Measurements from ENCODE around the gene CTNND2. TPM values are rescaled to one million over a fixed set of nuclear protein-coding genes. Genes with fewer than 3 reads are reported as not detected.

CTNND2 gene
- total RNA-seq, 1 donor from 2014 or later = 18.4 TPM

- Histone ChIP-seq H3K9me3 (replicated peaks) (no peaks in the 10 kb centered on the region), H3K27me3 (ENCODE audit: low read depth) (no peaks in the 10 kb centered on the region), H3K27ac (replicated peaks) (no peak overlapping the region), H3K4me1 (no peaks in the 10 kb centered on the region), H3K36me3 (no peaks in the 10 kb centered on the region), H3K4me3 (no peak overlapping the region)
- no peak for DNase-seq
- intact Hi-C loops (cut with micrococcal nuclease) = no loop called here
- TF ChIP-seq CTCF (IDR thresholded peaks at IDR 0.05; ENCODE audit: borderline replicate concordance) = no peak
Observed at GRCh38 chr5:11579351-11579750, 324.9 kb downstream of the CTNND2 start.

DNA sequence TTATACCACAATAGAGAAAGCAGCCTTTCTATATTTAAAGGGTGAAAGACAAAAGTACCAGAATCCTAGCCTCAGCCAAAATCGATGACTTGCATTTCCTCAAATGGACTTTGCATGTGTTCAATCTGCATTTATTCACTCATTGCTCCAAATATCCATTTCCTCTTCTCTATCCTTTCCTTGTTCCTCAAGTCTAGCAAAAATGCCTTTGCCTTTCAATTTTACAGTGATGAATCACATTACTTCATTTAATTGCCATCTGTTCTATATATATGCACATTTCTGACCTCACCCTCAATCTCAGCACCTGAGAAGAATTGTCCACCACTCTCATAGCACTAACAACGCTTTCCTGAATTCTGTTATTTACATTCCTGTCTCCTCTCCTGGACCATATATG is 329.5 kb downstream of the CTNND2 start:
- TF ChIP-seq CTCF (IDR thresholded peaks at IDR 0.05; ENCODE audit: borderline replicate concordance) = no peak
- no peak for DNase-seq
- no peak overlapping the region for H3K4me3 ChIP-seq
- no peak overlapping the region for H3K27ac ChIP-seq (replicated peaks)
- H3K36me3 ChIP-seq = no peaks in the 10 kb centered on the region
- H3K9me3 ChIP-seq (replicated peaks) = no peaks in the 10 kb centered on the region
- intact Hi-C loops (cut with micrococcal nuclease) = no loop called here
- no peaks in the 10 kb centered on the region for H3K4me1 ChIP-seq
- no peaks in the 10 kb centered on the region for H3K27me3 ChIP-seq (ENCODE audit: low read depth)

GRCh38 chr5:11573140-11573992 is 330.9 kb downstream of the CTNND2 start:
- no peaks in the 10 kb centered on the region for H3K4me1 ChIP-seq
- H3K4me3 ChIP-seq = no peak overlapping the region
- intact Hi-C loops (cut with micrococcal nuclease) = no loop called here
- no peaks in the 10 kb centered on the region for H3K36me3 ChIP-seq
- no peak overlapping the region for H3K27ac ChIP-seq (replicated peaks)
- no peak for DNase-seq
- H3K27me3 ChIP-seq (ENCODE audit: low read depth) = no peaks in the 10 kb centered on the region
- H3K9me3 ChIP-seq (replicated peaks) = no peaks in the 10 kb centered on the region
- TF ChIP-seq CTCF (IDR thresholded peaks at IDR 0.05; ENCODE audit: borderline replicate concordance) = no peak

GRCh38 chr5:11564706-11565105 is 339.5 kb downstream of the CTNND2 start:
- no peaks in the 10 kb centered on the region for H3K4me1 ChIP-seq
- no peaks in the 10 kb centered on the region for H3K27me3 ChIP-seq (ENCODE audit: low read depth)
- DNase-seq = no peak
- no peak overlapping the region for H3K27ac ChIP-seq (replicated peaks)
- no peak for TF ChIP-seq CTCF (IDR thresholded peaks at IDR 0.05; ENCODE audit: borderline replicate concordance)
- intact Hi-C loops (cut with micrococcal nuclease) = no loop called here
- H3K9me3 ChIP-seq (replicated peaks) = no peaks in the 10 kb centered on the region
- no peak overlapping the region for H3K4me3 ChIP-seq
- H3K36me3 ChIP-seq = no peaks in the 10 kb centered on the region

DNA sequence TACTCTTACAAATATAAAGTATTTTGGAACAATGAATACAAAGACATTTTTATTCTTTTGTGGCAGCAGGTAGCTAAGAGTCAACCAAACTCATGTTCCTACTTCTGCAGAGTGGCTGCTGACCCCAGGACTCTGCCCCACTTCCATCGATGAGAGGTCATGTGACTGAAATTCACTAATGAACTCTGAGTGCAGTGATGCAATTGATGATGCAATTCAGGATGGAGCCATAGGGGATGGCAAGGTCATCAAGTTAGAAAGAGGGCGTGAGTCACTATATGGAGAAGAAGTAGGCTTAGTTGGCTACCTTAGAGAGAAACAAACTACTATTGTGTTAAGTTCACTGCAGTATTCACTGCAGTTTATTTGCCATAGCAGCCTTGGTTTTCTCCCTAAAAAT is 340.4 kb downstream of the CTNND2 start:
- intact Hi-C loops (cut with micrococcal nuclease) = no loop called here

More for the DNA sequence above, 340.4 kb downstream of the CTNND2 start:
- Histone ChIP-seq H3K4me1 (no peaks in the 10 kb centered on the region), H3K9me3 (replicated peaks) (no peaks in the 10 kb centered on the region), H3K27me3 (ENCODE audit: low read depth) (no peaks in the 10 kb centered on the region), H3K27ac (replicated peaks) (no peak overlapping the region), H3K4me3 (no peak overlapping the region), H3K36me3 (no peaks in the 10 kb centered on the region)
- DNase-seq = no peak
- TF ChIP-seq CTCF (IDR thresholded peaks at IDR 0.05; ENCODE audit: borderline replicate concordance) = no peak
